NOMO-1 treated with dmso at 0.1 percent for 144 hours (cell line): ENCODE data around the gene C16orf95.

Source experiments
- DNase-seq: peaks from one replicate; lab custom pipeline; 2025; ENCODE audit not compliant: unreplicated experiment; lab: John Stamatoyannopoulos, UW

The C16orf95 gene

DNA sequence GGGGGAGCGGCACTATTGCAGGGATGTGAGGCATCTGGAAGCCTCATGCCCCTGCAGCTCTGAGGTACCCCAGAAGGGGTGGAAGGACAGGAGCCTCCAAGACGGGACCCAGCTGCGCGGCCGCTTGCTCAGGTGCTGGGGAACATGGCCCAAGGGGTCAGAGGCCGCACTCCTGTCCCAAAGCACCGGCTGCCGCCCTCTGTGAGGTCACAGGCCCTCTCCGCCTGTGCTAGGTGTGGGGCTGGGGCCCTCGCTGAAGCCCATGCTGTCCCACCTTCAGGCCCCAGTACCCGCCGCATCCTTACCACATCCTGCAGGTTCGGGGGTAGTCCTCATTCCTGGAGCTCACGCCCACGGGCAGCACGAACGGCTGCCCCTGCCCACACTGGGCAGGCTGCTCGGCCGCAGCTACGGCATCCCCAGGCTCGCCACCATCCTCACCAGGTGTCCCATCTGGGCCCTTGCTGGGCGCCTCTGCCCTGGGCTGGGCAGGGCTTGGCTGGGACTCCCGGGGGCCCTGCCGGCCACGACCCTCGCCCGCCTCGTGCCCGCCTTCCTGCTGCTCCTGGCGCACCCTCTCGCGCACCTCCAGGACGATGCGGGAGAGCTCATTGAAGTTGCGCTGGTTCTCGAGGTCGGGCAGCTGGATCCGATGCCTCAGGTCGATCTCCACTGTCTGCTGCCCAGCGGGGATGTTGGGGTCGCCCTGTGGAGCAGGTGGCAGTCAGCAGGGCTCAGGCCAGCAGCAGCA, 16.6 kb upstream of the C16orf95 start:
- DNase-seq = no peak

GRCh38 chr16:87333101-87333500, 15.9 kb upstream of the C16orf95 start:
- no peak for DNase-seq

GRCh38 chr16:87332150-87332549, 15.0 kb upstream of the C16orf95 start:
- DNase-seq = no peak

DNA sequence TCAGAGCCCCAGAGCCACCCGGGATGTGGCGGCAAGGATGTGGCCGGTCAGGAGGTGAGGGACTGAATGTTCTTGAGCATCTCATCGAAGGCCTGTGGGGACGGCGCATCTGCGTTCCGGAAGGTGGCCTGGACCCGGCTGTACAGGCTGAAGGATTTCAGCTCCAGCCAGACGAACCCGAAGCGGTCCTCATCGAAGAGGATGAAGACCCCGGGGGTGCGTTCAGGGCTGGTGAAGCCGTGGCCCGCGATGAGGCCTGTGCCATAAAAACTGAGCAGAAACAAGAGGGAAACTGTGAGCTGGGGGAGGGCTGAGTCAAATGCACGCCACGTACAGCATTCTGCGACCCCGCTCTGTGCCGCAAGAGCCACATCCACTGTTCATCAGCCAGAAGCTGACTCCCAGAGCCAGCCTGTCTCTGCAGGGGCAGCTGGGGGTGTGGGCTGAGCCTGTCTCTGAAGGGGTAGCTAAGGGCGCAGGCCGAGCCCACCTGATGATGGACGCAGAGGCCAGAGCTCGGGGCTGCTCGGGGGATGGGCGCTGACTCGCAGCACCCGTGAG, 14.1 kb upstream of the C16orf95 start:
- no peak for DNase-seq

DNA sequence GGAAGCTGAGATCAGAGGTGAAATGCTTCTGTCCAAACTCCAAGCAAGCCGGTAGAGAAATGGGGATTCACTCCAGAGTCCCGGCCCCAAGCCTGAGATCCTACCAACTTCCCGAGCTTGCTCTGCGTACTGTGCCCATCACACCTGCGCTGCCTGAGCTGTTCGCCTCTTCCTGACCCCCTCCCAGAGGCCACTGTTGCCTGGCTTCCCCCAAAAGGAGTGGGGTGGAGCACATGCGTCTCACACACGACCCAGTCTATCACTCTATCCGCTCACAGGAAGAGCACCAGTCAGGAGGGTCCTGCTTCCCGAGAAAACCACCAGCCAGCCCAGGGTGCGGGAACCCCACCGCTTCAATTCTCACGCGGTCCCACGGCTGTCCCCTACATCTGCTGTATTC, 13.5 kb upstream of the C16orf95 start:
- DNase-seq = no peak

DNA sequence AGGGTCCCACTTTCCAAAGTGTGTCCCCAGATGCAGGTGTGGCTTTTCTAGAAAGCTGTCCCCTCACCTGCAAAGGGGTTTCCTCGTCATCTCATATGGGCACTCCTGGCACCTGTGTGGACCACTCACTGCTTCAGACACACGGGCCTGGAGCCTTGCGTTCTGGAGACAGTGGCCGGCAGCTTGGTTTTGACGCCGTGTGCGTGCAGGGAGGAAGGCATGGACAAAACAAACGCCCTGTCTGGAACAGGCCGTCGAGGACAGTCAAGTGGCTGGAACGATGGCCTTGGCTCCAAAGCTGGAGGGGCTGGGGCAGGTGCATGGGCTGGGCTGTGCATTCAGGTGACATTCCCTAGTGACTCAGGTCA, 13.0 kb upstream of the C16orf95 start:
- no peak for DNase-seq

GRCh38 chr16:87329436-87330256, 12.5 kb upstream of the C16orf95 start:
- DNase-seq = no peak

DNA sequence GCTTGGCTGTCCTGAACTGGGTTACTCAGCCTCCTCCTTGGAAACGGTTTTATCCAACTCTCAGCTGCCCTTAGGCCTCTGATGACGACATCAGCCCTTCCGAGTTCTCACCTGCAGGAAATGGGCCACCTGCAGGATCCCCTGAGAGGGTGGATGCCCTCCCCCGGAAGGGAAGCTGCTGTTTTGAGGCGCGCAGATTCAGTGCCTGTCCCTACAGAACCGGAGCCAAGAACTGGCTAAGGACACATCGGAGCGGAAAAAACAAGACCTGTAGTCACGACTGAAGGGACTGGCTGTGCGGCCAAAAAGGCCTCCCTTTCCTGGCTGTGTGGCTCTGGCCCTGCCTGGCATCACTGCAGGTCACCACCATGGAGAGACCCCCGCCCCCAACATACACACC, 11.7 kb upstream of the C16orf95 start:
- no peak for DNase-seq

- no peak for DNase-seq
Measured at GRCh38 chr16:87327798-87328495, 10.8 kb upstream of the C16orf95 start.

DNA sequence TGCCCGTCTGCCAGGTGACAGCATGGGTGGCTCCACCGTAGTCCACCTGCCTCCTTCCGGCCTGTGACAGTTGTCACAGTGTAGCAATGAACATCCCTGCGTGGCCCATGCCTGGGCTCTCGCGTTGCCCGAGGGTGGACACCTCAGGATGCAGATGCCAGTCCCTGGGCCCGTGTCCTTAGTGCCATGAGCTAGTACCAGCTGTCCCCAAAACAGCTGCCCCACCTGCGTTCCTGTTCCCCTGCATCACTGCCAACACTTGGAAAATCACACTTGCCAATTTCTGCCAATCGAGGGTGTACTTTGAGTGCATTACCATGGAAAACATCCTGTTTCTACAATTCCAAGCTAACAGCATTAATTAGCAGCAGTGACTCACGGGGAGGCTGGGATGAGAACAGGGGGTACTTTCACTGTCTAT, 9.0 kb upstream of the C16orf95 start:
- DNase-seq = no peak

DNA sequence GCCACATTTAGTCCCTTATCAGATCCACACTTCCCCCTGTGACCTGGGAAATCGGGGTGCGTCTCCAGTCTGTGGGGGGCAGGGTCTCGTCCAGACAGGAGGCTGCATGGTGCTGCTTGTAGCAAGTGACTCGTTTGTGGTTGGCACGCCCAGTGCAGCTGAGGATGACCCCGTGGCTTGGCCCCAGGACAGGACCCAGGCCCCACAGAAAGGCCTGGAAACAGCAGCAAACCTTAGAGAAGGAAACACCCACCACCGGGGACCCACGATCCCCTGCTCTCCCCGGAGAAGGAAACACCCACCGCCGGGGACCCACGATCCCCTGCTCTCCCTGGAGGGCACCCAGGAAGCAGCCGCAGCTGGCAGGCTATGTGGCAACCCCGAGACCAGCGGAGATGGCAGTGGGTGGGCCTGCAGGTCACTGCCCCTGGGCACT, 8.2 kb upstream of the C16orf95 start:
- DNase-seq = no peak

DNA sequence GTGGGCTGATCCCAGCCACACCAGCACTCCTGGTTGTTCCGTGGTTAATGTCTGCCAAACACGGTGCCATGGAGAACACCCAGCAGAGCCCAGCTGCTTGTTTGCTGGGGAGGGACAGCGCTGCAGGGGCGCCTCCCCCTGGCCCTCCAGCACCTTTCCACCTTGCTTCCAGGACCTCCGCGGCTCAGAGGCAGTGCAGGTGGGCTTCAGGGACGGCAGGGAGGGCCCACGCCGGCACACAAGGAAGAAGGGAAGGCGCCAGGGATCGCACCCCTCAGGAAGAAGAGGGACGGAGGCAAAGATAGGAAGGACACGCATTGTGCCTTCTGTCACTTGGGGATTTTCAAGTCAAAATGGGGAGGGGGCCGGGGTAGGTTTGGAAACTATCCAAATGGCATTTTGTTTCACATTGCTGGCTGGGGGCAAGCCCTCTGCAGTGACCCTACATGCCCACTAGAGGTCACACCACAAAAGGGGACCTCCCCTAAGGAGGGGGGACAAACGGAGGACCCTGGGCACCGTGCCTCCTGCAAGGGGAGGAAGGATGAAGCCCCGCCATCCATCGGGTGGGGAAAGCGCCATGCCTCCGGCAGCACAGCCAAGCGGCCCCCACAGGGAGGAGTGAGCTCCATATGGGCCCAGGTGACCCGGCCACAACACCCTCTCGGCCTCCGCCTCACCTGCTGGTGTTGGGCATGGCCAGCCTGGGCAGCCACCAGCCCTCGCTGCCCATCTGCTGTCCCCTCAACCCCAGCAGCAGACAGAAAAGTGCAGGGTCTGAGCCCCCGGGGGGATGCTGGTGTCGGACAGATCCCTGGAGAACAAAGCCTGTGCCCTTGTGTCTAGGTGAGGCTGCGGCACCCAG, 7.5 kb upstream of the C16orf95 start:
- no peak for DNase-seq

DNA sequence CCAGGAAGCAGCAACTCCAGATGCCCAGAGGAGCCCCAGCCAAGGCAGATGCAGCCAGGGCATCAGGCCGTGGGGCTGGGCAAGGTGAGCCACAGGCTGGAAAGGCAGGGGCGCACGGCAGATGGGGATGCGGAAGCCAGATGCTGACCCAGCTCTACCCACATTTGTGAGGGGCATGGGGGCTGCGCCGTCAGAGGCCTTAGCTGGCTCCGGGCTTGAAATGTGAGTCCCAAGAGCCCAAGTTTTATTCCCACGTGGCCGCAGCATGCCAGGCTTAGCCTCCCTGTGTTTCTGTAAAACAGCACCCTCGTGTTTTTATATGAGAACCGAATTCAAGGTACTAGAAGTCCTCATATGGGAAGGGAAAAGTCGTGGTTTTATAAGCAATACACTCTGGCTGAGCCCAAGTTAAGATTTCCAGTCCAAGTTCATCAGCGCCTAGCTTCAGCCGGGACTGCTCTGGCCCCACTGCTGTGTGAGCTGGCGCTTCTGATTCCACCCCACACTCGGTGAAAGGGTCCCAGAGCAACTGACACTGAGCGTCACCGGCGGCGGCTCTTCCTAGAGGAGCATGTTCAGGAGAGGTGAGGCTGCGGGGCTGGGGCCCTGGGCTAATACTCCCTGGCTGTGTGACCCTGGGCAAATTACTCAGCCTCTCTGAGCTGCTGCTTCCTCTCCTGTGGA, 6.7 kb upstream of the C16orf95 start:
- no peak for DNase-seq

DNA sequence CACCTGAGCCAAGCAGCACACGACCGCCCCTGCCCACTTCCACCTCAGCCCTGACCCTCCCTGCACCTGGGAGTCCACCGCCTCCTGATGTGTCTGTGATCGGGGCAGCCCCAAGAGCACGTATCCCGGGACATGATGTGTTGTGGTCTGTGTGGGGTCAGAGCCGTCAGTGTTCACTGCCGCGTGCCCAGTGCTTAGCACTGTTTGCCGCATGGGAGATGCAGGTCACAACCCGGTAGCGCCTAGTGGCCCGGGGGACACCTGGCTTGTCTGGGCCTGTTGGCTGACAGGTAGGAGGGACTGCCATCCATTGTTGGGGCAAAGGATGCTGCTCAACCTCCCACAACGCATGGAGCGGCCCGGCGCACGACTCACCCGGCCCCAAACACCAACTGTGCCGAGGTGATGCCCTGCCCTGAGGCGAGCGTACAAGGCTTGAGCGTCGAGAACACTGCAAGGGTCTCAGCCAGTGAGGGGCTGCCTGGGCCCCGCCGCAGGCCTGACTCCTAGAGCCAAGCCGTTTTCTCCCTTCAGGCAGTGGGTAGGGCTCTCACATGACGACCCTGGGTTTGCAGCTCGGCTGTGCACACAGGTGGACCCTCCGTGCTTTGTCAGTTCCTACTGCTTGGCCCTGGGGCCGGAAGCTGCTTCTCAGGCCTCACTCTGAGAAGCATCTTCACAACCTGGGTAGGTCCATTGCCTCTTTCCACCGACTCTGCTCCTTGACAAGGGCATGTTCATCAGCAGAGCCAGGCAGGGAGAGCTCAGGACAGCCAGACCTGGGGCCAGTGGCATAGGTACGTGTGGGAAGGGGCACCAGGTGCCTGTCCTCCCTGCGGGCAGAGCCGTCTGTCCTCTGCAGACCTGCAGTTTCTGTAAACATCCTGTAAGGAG, 5.9 kb upstream of the C16orf95 start:
- DNase-seq = no peak

- no peak for DNase-seq
Measured at GRCh38 chr16:87322360-87322759, 5.2 kb upstream of the C16orf95 start.

DNA sequence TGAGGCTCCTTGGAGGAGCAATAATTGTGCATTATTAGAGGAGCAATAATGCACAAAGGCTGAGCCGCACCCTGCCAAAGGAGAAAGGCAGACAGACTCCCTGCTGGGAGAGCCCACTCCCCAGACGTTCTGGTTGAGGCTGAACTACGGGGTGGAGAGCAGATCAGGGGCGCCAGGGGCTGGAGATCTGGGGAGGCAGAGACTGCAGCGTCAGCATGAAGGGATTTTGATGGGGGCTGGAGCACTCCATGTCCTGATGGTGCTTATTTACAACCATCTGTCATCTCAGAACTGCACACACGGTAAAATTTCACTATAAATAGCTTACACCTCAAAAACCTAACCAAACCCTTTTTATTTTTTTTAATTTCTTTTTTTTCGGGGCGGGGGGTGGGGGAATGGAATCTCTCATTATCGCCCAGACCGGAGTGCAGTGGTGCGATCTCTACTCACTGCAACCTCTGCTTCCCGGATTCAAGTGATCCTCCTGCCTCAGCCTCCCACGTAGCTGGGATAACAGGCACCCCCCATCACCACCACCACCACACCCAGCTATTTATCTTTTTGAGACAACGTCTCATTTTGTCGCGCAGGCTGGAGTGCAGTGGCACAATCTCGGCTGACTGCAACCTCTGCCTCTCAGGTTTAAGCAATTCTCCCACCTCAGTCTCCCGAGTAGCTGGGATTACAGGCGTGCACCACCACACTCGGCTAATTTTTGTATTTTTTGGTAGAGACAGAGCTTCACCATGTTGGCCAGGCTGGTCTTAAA, 4.3 kb upstream of the C16orf95 start:
- DNase-seq = no peak

GRCh38 chr16:87320510-87321227, 3.5 kb upstream of the C16orf95 start:
- no peak for DNase-seq
